Prostate gland (tissue), 2 donors: ENCODE results near the gene MORC3.

Experiments
- CTCF ChIP-seq, 4 experiments: fragments of 200-600 bp in 2 of 4; fragments of 450-650 bp in 2 of 4; sonication (generic) in 2 of 4; IDR thresholded peaks; 1 replicate in 3 of 4; 2 replicates in 1 of 4; pipeline ENCODE4 v1.5.1; 2016 to 2019; ENCODE audit warnings: antibody characterized with exemption in 4 of 4, mild to moderate bottlenecking in 2 of 4, moderate library complexity in 2 of 4
- POLR2A ChIP-seq: fragments of 450-650 bp; IDR thresholded peaks from one replicate; pipeline ENCODE4 v1.6.1; 2016; ENCODE audit warnings: antibody characterized with exemption, mild to moderate bottlenecking
- POLR2AphosphoS5 ChIP-seq: sonication (generic); formaldehyde crosslinking; IDR thresholded peaks from one replicate; pipeline ENCODE4 v1.6.1; 2017; ENCODE audit warnings: antibody characterized with exemption

GRCh38 chr21:36347962-36348328, 27.9 kb downstream of the MORC3 start:
- TF ChIP-seq POLR2AphosphoS5: no peak
- no peak for TF ChIP-seq CTCF (IDR thresholded peaks at IDR 0.05)
- no peak for TF ChIP-seq POLR2A
